K562 (cell line): ENCODE measurements around the gene RAB31. TPM values are rescaled to one million over a fixed set of nuclear protein-coding genes. Genes with fewer than 3 reads are reported as not detected.

ENCODE experiments used
- ATAC-seq: fragments of 200-7000 bp; cut with Tn5 transposase; 3 replicates; pipeline ENCODE4 v1.9.1; 2020; ENCODE audit warnings: moderate library complexity
- BruUV-seq: library from RNA; stranded (reverse); fragments of 400-500 nt; replicated peaks from 2 replicates; lab custom pipeline; 2021; lab: Mats Ljungman, UMichigan
- CTCF ChIA-PET: fragments of 300-600 bp; formaldehyde crosslinking; extraction: SDS; loops from one replicate; lab custom pipeline; 2021; ENCODE audit warnings: low intra/inter-chr PET ratio; lab: Yijun Ruan, JAX
- POLR2A ChIA-PET: fragments of 300-600, 350-650 bp; sonication (Branson Sonifier 250); formaldehyde crosslinking; extraction: SDS; loops from one replicate; lab custom pipeline; 2021; ENCODE audit warnings: antibody characterized with exemption, inconsistent platforms; lab: Yijun Ruan, JAX
- DNase-seq, 4 experiments: peaks; one replicate each; pipeline versions ENCODE4 v3.0.0 to v3.0.0-alpha.2; 2011 to 2018; ENCODE audit warnings: low spot score in 3 of 4, mixed read lengths in 3 of 4; ENCODE audit errors: extremely low read depth in 1 of 4
- FAIRE-seq: peaks from 2 replicates; lab custom pipeline; 2011; peaks lifted over from hg19 to GRCh38; lab: Jason Lieb, UNC
- H2AFZ ChIP-seq: 2 replicates; pipeline ENCODE4 v1.6.0; 2011; ENCODE audit warnings: low read depth, low read length, control low read depth, inconsistent platforms
- H3K27ac ChIP-seq: fragments of 200-600 bp; 3 replicates; pipeline ENCODE4 v1.8.0; 2011; ENCODE audit warnings: low read depth, mild to moderate bottlenecking, control low read depth, inconsistent platforms, low read length, moderate library complexity, mixed read lengths; ENCODE audit errors: extremely low read depth
- H3K27me3 ChIP-seq, 2 experiments: fragments of 300-600 bp in 1 of 2; 2 replicates in 1 of 2; 3 replicates in 1 of 2; pipeline versions ENCODE4 v1.6.0 to v1.8.0; 2011; ENCODE audit warnings: inconsistent platforms in 2 of 2, low read length in 2 of 2, mild to moderate bottlenecking in 1 of 2, mixed read lengths in 1 of 2, moderate library complexity in 1 of 2; ENCODE audit not compliant: control insufficient read depth in 2 of 2, insufficient read depth in 2 of 2
- H3K36me3 ChIP-seq: fragments of 300-600 bp; 3 replicates; pipeline ENCODE4 v1.8.0; 2011; ENCODE audit warnings: mild to moderate bottlenecking, low read length, inconsistent platforms; ENCODE audit not compliant: control insufficient read depth, insufficient read depth
- H3K4me1 ChIP-seq, 2 experiments: fragments of 200-600 bp in 1 of 2; replicated peaks in 1 of 2; 2 replicates in 1 of 2; 3 replicates in 1 of 2; pipeline versions ENCODE4 v1.5.1 to v1.8.0; 2011; ENCODE audit warnings: inconsistent platforms in 2 of 2, low read length in 2 of 2, mild to moderate bottlenecking in 1 of 2, mixed read lengths in 1 of 2, moderate library complexity in 1 of 2; ENCODE audit not compliant: control insufficient read depth in 2 of 2, insufficient read depth in 2 of 2
- H3K4me2 ChIP-seq: 2 replicates; pipeline ENCODE4 v1.6.1; 2011; ENCODE audit warnings: low read length, control low read depth, inconsistent platforms, mixed read lengths; ENCODE audit not compliant: insufficient read depth
- H3K4me3 ChIP-seq: fragments of 200-600 bp; sonication (generic), shearing (Covaris generic); 2 replicates; pipeline ENCODE4 v1.5.1; 2016; ENCODE audit warnings: control low read depth, inconsistent platforms
- H3K79me2 ChIP-seq: fragments of 200-600 bp; 3 replicates; pipeline ENCODE4 v1.8.0; 2011; ENCODE audit warnings: low read length, inconsistent platforms; ENCODE audit not compliant: control insufficient read depth, insufficient read depth
- H3K9ac ChIP-seq, 2 experiments: 2 replicates each; pipeline versions ENCODE4 v1.6.0 to v1.6.1; 2011; ENCODE audit warnings: low read depth in 2 of 2, low read length in 2 of 2, control low read depth in 1 of 2, inconsistent platforms in 1 of 2, mild to moderate bottlenecking in 1 of 2, mixed read lengths in 1 of 2; ENCODE audit not compliant: insufficient read depth in 1 of 2
- H3K9me1 ChIP-seq: one replicate; pipeline ENCODE4 v1.6.0; 2011; ENCODE audit warnings: inconsistent platforms, mild to moderate bottlenecking, low read length, moderate library complexity; ENCODE audit not compliant: control insufficient read depth, insufficient read depth
- H3K9me3 ChIP-seq: replicated peaks from 2 replicates; pipeline ENCODE4 v1.5.1; 2011; ENCODE audit warnings: low read depth, low read length, inconsistent platforms; ENCODE audit not compliant: control insufficient read depth, insufficient read depth
- H4K20me1 ChIP-seq: replicated peaks from 2 replicates; pipeline ENCODE4 v1.6.1; 2011; ENCODE audit warnings: low read length, inconsistent platforms, mixed read lengths; ENCODE audit not compliant: control insufficient read depth, insufficient read depth
- BCOR ChIP-seq: fragments of 450-650 bp; IDR thresholded peaks from 2 replicates; pipeline ENCODE4 v1.6.1; 2016
- DMBX1 ChIP-seq: fragments of 250-450 bp; sonication (Bioruptor Pico); IDR thresholded peaks from 2 replicates; pipeline ENCODE4 v1.8.0; 2022; ENCODE audit warnings: inconsistent platforms, mild to moderate bottlenecking, moderate library complexity, borderline replicate concordance
- ETV5 ChIP-seq: sonication (generic); formaldehyde crosslinking; IDR thresholded peaks from 2 replicates; pipeline ENCODE4 v1.4.0; 2020; ENCODE audit warnings: low read depth, mild to moderate bottlenecking, missing genetic modification reagents
- FOXP1 ChIP-seq: sonication (generic); formaldehyde crosslinking; IDR thresholded peaks from 2 replicates; pipeline ENCODE4 v1.8.0; 2022; ENCODE audit warnings: mild to moderate bottlenecking, missing genetic modification reagents
- HLTF ChIP-seq: fragments of 450-650 bp; IDR thresholded peaks from 2 replicates; pipeline ENCODE4 v1.6.1; 2016
- HOXB6 ChIP-seq: fragments of 250-450 bp; sonication (Bioruptor Pico); IDR thresholded peaks from 2 replicates; pipeline ENCODE4 v1.5.1; 2022; ENCODE audit warnings: mild to moderate bottlenecking, borderline replicate concordance
- LCOR ChIP-seq: sonication (generic); formaldehyde crosslinking; IDR thresholded peaks from 2 replicates; pipeline ENCODE4 v1.8.0; 2022; ENCODE audit warnings: mild to moderate bottlenecking, missing genetic modification reagents
- POLR3G ChIP-seq: IDR thresholded peaks from 2 replicates; pipeline ENCODE4 v1.6.1; 2011; ENCODE audit not compliant: insufficient read length, insufficient replicate concordance; ENCODE audit errors: extremely low read depth
- RFX7 ChIP-seq: fragments of 250-450 bp; sonication (Bioruptor Pico); IDR thresholded peaks from 2 replicates; pipeline ENCODE4 v1.5.1; 2021; ENCODE audit warnings: mild to moderate bottlenecking
- SMARCC2 ChIP-seq: fragments of 450-650 bp; IDR thresholded peaks from 2 replicates; pipeline ENCODE4 v1.6.1; 2017; ENCODE audit warnings: antibody characterized with exemption, moderate library complexity, mild to moderate bottlenecking, low read depth
- ZNF121 ChIP-seq: sonication (generic); formaldehyde crosslinking; conservative IDR thresholded peaks from 2 replicates; pipeline ENCODE4 v1.8.0; 2022; ENCODE audit warnings: missing genetic modification reagents
- WGBS: fragments of 100-300 bp; shearing (Covaris generic); methylation state at CpG from one replicate; pipeline ENCODE4 v1.1.6; 2016; ENCODE audit warnings: low coverage, mixed read lengths; ENCODE audit not compliant: insufficient coverage; ENCODE audit errors: missing lambda C conversion rate; 5-methylcytosine and 5-hydroxymethylcytosine counted together
- in situ Hi-C: fragments of 300-500 bp; cut with MboI; formaldehyde crosslinking; loops from 4 replicates; pipeline ENCODE4 v1.15.0; 2018; ENCODE audit warnings: inconsistent platforms, mixed read lengths
- intact Hi-C: fragments of 100-400 bp; cut with micrococcal nuclease; formaldehyde crosslinking; loops from 2 replicates; pipeline ENCODE4 v1.14.2; 2022
- polyA plus RNA-seq, 8 experiments: library from polyadenylated mRNA; depleted of rRNA in 4 of 8; stranded (reverse) in 5 of 8; unstranded in 3 of 8; fragments of >200 nt; fragmentation: Nextera tagmentation in 2 of 8; fragmentation: Illumina TruSeq in 1 of 8; extraction: Ambion mirVana in 2 of 8; extraction: Trizol in 1 of 8; gene quantifications; 2 replicates each; pipeline versions ENCODE4 v1.2.1 to v1.2.3, GENCODE V29; 2011 to 2014; ENCODE audit warnings: inconsistent platforms in 1 of 8, missing spikeins in 1 of 8
- total RNA-seq, 7 experiments: library from RNA; depleted of rRNA in 6 of 7; stranded (reverse); fragments of >200 nt in 6 of 7; fragmentation: Illumina TruSeq in 2 of 7; extraction: Trizol in 2 of 7; gene quantifications; 2 replicates each; pipeline versions ENCODE4 v1.2.1 to v1.2.3, GENCODE V29; 2011 to 2021; ENCODE audit warnings: low replicate concordance in 1 of 7
- TF ChIP-seq, protein P1 (sequence below): fragments of 450-650 bp; IDR thresholded peaks from 2 replicates; pipeline ENCODE4 v1.6.1; 2017; ENCODE audit warnings: antibody characterized with exemption, mild to moderate bottlenecking
- TF ChIP-seq, protein P2 (sequence below): fragments of 450-650 bp; IDR thresholded peaks from 2 replicates; pipeline ENCODE4 v1.6.1; 2014; ENCODE audit warnings: low read depth, mild to moderate bottlenecking, moderate library complexity, borderline replicate concordance
- TF ChIP-seq, protein P3 (sequence below): fragments of 450-650 bp; conservative IDR thresholded peaks from 2 replicates; pipeline ENCODE4 v1.6.1; 2016; ENCODE audit warnings: missing genetic modification characterization, low read depth, mild to moderate bottlenecking, missing compliant biosample characterization, moderate library complexity
- TF ChIP-seq, protein P4 (sequence below): fragments of 250-450 bp; sonication (Bioruptor Pico); IDR thresholded peaks from 2 replicates; pipeline ENCODE4 v1.8.0; 2021; ENCODE audit warnings: moderate library complexity, mild to moderate bottlenecking, inconsistent platforms

Gene RAB31
- total and polyA plus RNA-seq, 9 of the 15 experiments (the other 6 are each of a cell fraction or from before 2014, with no cell fraction given) = 20.7 to 70.4 (median 41.3) TPM

DNA sequence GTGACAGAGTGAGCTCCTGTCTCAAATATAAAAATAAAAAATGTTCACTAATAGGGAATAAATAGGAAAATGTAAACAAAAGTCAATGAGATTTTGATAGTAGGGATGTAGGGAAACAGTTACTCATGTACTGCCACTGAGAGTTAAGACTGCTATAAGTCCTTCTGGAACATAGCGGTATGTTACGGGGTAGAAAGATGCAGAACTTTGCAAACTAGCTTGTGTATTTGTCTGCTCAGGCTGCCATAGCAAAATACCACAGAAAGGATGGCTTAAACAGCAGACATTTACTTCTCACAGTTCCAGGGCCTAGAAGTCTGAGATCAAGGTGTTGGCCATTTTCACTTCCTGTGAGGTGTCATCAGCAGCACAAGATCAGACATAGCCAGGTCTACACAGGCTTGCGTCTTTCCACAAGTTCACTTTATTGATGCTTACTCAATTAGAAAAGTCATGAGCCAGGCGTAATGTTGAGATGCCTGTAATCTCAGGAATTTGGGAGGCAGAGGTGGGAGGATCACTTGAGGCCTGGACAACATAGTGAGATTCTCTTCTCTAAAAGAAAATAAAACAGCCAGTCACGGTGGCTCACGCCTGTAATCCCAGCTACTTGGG, 186.5 kb downstream of the RAB31 start:
- intact Hi-C loops (no loop called here), in situ Hi-C loops (no loop called here)
- Histone ChIP-seq H3K4me1 (peaks cover 20 to 43% of the 10 kb centered on the region in 2 experiments), H4K20me1 (no peaks in the 10 kb centered on the region), H3K4me3 (no peak overlapping the region), H3K27ac (peak overlapping the region; percentile 78; the same call in 2 of the 3 replicates), H3K27me3 (no peaks in the 10 kb centered on the region), H3K4me2 (no peak overlapping the region), H2AFZ (peak overlapping the region; percentile 21), H3K9me3 (no peaks in the 10 kb centered on the region), H3K36me3 (no peaks in the 10 kb centered on the region; the same call in 2 of the 3 replicates), H3K9ac (no peak overlapping the region), H3K79me2 (no peaks in the 10 kb centered on the region; the same call in 2 of the 3 replicates), H3K9me1 (no peaks in the 10 kb centered on the region)
- ChIA-PET POLR2A (interaction anchor here (1.1 to 3.2 kb wide), 4 partner anchors 9 to 84 kb away, joined by 4 to 18 read pairs (median 14); partner anchors contain the start of genes TXNDC2 and VAPA), CTCF (no interaction called here)
- WGBS = 91% methylated on average over 6 of the region's 6 CpGs
- DNase-seq (no peak), FAIRE-seq (no peak), ATAC-seq (no peak)
- BruUV-seq = no TSS peak
- TF ChIP-seq HOXB6 (0 out of 2 replicates have a peak, but pooled peaks have one; percentile 21), LCOR (CRISPR knock-in tag) (no peak), RFX7 (CRISPR knock-in tag) (no peak), BCOR (peak; percentile 61), DMBX1 (CRISPR knock-in tag) (peak; percentile 11; the same call in 1 of the 2 replicates), HLTF (no peak), POLR3G (no peak), ETV5 (CRISPR knock-in tag) (0 out of 2 replicates have a peak, but pooled peaks have one; percentile 37), ZNF121 (CRISPR knock-in tag) (peak; percentile 98), FOXP1 (no peak), SMARCC2 (no peak)
- TF ChIP-seq, protein P1, sequence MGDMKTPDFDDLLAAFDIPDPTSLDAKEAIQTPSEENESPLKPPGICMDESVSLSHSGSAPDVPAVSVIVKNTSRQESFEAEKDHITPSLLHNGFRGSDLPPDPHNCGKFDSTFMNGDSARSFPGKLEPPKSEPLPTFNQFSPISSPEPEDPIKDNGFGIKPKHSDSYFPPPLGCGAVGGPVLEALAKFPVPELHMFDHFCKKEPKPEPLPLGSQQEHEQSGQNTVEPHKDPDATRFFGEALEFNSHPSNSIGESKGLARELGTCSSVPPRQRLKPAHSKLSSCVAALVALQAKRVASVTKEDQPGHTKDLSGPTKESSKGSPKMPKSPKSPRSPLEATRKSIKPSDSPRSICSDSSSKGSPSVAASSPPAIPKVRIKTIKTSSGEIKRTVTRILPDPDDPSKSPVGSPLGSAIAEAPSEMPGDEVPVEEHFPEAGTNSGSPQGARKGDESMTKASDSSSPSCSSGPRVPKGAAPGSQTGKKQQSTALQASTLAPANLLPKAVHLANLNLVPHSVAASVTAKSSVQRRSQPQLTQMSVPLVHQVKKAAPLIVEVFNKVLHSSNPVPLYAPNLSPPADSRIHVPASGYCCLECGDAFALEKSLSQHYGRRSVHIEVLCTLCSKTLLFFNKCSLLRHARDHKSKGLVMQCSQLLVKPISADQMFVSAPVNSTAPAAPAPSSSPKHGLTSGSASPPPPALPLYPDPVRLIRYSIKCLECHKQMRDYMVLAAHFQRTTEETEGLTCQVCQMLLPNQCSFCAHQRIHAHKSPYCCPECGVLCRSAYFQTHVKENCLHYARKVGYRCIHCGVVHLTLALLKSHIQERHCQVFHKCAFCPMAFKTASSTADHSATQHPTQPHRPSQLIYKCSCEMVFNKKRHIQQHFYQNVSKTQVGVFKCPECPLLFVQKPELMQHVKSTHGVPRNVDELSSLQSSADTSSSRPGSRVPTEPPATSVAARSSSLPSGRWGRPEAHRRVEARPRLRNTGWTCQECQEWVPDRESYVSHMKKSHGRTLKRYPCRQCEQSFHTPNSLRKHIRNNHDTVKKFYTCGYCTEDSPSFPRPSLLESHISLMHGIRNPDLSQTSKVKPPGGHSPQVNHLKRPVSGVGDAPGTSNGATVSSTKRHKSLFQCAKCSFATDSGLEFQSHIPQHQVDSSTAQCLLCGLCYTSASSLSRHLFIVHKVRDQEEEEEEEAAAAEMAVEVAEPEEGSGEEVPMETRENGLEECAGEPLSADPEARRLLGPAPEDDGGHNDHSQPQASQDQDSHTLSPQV = peak; percentile 33; the same call in 1 of the 2 replicates
- TF ChIP-seq, protein P2, sequence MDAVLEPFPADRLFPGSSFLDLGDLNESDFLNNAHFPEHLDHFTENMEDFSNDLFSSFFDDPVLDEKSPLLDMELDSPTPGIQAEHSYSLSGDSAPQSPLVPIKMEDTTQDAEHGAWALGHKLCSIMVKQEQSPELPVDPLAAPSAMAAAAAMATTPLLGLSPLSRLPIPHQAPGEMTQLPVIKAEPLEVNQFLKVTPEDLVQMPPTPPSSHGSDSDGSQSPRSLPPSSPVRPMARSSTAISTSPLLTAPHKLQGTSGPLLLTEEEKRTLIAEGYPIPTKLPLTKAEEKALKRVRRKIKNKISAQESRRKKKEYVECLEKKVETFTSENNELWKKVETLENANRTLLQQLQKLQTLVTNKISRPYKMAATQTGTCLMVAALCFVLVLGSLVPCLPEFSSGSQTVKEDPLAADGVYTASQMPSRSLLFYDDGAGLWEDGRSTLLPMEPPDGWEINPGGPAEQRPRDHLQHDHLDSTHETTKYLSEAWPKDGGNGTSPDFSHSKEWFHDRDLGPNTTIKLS = no peak
- TF ChIP-seq, protein P3, sequence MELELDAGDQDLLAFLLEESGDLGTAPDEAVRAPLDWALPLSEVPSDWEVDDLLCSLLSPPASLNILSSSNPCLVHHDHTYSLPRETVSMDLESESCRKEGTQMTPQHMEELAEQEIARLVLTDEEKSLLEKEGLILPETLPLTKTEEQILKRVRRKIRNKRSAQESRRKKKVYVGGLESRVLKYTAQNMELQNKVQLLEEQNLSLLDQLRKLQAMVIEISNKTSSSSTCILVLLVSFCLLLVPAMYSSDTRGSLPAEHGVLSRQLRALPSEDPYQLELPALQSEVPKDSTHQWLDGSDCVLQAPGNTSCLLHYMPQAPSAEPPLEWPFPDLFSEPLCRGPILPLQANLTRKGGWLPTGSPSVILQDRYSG (tag) = 0 out of 2 replicates have a peak, but pooled peaks have one; percentile 24
- TF ChIP-seq, protein P4, sequence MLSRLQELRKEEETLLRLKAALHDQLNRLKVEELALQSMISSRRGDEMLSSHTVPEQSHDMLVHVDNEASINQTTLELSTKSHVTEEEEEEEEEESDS (CRISPR knock-in tag) = no peak
